Measurements from ENCODE around the gene ADARB1.

DNA sequence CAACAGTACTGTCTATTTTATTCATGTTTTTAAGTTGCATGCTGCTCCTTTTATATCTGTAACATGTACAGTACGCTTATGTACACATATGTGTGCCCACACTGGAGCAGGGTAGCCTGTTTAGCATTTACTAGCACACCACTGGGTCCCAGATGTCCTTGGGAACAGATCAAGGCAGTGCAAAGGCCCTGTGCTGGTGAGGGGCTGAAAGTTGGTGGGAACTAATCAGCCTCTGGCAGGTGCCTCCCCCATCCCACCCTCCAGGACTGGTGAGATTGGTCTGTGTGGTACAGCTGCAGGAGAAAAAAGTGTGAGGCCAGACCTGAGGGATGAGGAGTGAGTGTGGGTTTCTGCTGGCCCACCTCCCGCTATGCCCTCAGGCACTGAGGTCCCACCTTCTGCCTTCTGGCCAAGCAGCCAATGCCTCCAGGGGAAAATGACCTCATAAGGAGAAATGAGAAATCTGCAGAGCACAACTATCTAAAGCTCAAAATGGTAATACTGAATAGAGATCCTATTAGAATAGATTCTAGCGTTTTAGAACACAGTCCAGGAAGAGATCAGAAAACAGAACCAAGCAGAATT lies 154.4 kb downstream of the ADARB1 start:
- TF ChIP-seq, protein P1, sequence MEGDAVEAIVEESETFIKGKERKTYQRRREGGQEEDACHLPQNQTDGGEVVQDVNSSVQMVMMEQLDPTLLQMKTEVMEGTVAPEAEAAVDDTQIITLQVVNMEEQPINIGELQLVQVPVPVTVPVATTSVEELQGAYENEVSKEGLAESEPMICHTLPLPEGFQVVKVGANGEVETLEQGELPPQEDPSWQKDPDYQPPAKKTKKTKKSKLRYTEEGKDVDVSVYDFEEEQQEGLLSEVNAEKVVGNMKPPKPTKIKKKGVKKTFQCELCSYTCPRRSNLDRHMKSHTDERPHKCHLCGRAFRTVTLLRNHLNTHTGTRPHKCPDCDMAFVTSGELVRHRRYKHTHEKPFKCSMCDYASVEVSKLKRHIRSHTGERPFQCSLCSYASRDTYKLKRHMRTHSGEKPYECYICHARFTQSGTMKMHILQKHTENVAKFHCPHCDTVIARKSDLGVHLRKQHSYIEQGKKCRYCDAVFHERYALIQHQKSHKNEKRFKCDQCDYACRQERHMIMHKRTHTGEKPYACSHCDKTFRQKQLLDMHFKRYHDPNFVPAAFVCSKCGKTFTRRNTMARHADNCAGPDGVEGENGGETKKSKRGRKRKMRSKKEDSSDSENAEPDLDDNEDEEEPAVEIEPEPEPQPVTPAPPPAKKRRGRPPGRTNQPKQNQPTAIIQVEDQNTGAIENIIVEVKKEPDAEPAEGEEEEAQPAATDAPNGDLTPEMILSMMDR (IDR thresholded peaks at IDR 0.05): no peak
- no peak for TF ChIP-seq EZH2 (IDR thresholded peaks at IDR 0.05; ENCODE audit: borderline replicate concordance, insufficient read depth, low read depth, low read length, poor library complexity, severe bottlenecking)

Measured in B cell (primary cell).